Fibroblast of skin of left biceps (primary cell): ENCODE data around the gene BICC1.

Experiments
- DNase-seq, 2 experiments: peaks; one replicate each; pipeline ENCODE4 v3.0.0-alpha.2; 2013; ENCODE audit warnings: low read depth in 2 of 2

Gene BICC1, protein sequence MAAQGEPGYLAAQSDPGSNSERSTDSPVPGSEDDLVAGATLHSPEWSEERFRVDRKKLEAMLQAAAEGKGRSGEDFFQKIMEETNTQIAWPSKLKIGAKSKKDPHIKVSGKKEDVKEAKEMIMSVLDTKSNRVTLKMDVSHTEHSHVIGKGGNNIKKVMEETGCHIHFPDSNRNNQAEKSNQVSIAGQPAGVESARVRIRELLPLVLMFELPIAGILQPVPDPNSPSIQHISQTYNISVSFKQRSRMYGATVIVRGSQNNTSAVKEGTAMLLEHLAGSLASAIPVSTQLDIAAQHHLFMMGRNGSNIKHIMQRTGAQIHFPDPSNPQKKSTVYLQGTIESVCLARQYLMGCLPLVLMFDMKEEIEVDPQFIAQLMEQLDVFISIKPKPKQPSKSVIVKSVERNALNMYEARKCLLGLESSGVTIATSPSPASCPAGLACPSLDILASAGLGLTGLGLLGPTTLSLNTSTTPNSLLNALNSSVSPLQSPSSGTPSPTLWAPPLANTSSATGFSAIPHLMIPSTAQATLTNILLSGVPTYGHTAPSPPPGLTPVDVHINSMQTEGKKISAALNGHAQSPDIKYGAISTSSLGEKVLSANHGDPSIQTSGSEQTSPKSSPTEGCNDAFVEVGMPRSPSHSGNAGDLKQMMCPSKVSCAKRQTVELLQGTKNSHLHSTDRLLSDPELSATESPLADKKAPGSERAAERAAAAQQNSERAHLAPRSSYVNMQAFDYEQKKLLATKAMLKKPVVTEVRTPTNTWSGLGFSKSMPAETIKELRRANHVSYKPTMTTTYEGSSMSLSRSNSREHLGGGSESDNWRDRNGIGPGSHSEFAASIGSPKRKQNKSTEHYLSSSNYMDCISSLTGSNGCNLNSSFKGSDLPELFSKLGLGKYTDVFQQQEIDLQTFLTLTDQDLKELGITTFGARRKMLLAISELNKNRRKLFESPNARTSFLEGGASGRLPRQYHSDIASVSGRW

GRCh38 chr10:58512491-58513187, at the start of gene BICC1:
BICC1 (plus strand) TSS chr10:58512872; CDS start chr10:58513144, 272 bp downstream.
- DNase-seq: peak in 1 of 2 experiments; percentile 40

DNA sequence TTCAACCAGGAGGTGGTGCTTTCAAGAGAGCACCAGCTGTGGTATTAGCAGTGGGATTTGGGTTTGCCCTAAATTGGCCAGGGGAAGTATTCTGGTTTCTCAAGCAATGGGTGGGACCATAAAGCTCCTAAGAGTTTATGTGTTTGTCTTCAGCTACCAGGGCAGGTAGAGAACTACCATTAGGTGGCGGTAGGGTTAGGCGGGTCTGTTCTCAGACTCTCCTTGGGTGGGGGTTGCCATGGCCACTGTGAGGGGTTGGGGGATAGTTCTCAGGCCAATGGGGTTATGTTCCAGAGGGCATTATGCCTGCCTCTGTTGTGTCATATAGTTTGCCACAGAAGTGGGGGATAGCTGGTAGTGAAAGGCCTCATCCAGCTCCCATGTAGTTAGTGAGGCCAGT, 47.7 kb upstream of the BICC1 start:
- no peak for DNase-seq

DNA sequence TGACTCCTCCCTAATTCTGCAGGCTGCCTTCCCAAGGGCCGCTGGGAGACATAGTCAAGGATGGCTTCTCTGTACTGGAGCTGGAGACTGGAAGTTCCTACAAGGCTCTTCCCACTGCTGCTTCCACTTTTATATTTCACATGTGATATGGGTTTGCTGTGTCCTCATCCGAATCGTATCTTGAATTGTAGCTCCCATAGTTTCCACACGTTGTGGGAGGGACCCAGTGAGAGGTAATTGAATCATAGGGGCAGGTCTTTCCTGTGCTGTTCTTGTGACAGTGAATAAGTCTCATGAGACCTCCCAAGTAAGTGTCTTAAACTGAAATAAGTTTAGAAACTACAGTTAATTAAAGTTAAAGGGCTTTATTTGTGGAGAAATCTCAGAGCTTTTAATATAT, 47.0 kb upstream of the BICC1 start:
- no peak for DNase-seq

DNA sequence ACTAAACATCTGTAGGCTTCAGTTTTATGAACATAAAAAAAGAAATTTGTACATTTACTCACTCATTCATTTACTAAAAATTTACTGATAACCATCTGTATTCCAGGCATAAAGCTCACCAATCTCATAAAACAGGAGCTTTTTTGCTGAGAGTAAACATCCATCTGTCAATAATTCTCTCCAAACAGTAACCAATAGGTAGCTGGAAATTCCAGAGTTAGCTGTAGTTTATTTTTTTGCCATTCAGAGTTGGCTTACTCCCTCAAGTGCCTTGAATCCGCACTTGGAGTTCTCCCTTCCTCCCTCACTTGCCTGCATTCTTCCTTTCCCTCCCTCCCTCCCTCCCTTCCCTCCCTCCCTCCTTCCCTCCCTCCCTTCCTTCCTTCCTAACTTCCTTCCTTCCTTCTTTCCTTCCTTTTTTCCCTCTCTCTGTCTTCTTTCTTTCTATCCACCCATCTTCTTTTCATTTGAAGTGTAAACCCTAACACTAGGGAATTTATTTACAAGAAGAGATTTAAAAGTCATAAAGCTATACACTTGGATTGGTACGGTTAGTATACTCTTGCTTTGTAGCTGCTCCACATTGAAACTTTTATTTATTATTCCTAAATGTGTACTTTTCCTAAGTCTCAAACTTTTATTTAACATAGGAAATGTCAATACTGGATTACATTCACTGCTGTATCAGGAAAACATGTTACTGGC, 44.6 kb upstream of the BICC1 start:
- no peak for DNase-seq

GRCh38 chr10:58473976-58474375, 38.7 kb upstream of the BICC1 start:
- DNase-seq: no peak

GRCh38 chr10:58475322-58476277, 37.1 kb upstream of the BICC1 start:
- DNase-seq: peak; percentile 75 to 81

- peak; percentile 57 to 60 for DNase-seq
Measured at GRCh38 chr10:58477122-58477521, 35.5 kb upstream of the BICC1 start.

- DNase-seq: no peak
Measured at GRCh38 chr10:58477902-58478301, 34.8 kb upstream of the BICC1 start.

DNA sequence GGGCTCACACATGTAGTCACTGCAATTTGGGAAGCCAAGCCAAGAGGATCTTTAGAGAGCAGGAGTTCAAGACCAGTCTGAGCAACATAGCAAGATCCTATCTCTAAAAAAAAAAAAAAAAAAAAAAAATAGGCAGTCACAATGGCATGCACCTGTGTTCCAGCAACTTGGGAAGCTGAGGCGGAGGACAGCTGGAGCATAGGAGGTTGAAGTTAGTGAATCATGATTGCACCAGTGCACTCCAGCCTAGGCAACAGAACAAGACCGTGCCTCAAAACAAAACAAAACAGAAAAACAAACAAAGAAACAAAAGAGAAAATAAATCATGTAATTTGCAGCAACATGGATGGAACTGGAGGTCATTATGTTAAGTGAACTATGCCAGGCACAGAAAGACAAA, 33.6 kb upstream of the BICC1 start:
- DNase-seq: no peak

- no peak for DNase-seq
Measured at GRCh38 chr10:58480321-58480720, 32.4 kb upstream of the BICC1 start.

DNA sequence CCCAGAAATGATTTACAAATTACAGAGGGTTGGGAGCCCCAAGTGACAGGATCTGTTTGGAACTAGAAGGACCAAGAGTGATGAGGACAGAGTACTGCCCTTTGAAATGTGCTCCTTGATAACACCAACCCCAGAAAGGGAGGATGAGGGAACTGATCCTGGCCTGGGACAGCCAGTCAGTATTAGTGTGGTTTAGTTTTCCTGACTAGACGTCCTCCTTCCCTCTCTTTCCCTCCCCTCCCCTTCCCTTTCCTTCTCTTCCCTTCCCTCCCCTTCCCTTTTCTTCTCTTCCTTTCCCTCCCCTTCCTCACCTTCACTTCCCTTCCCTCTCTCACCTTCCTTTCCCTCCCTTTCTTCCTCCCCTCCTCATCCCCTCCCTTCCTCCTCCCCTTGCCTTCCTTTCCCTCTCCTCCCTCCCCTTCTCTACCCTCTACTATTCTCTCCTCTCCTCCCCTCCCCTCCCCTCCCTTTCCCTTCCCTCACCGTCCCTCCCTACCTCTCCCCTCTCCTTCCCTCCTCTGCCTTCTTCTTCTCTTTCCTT, 31.0 kb upstream of the BICC1 start:
- no peak for DNase-seq

- no peak for DNase-seq
Measured at GRCh38 chr10:58486821-58487220, 25.9 kb upstream of the BICC1 start.

DNA sequence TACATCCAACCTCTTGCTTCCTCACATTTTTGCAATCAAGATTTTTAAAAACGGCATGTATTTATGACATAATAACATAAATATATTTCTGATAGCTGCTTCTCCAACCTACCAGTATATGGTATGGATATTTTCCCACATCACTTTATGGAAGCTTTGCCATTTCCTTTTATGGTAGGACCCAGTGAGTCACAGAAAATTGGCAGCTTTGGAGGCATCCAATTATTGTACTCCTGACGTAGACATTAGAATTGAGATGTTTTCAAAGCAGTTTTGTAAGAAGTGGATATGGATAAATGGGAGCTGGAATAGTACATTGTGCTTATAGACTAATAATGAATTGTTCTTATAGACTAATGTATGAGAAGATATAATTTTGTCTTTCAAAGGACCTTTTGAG, 23.8 kb upstream of the BICC1 start:
- DNase-seq: no peak

- no peak for DNase-seq
Measured at GRCh38 chr10:58502956-58503355, 9.7 kb upstream of the BICC1 start.

DNA sequence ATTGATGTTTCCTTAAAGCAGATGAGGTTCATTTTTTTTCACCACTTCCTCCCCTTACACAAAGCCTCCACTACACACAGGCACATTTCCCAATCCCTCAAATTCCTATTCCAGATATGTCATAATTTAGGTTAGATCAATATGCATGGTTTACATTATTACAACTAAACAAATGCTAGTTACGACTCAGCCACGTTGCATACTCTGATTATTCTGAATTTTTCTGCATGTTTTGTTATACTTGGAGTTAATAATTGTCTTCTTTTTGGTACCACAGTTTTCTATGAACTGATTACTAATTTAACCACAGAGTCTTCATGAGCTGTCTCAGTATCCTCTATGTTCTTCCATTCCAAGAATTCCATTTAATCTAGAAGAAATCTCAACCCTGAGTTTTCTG, 4.4 kb upstream of the BICC1 start:
- peak; percentile 89 to 92 for DNase-seq

DNA sequence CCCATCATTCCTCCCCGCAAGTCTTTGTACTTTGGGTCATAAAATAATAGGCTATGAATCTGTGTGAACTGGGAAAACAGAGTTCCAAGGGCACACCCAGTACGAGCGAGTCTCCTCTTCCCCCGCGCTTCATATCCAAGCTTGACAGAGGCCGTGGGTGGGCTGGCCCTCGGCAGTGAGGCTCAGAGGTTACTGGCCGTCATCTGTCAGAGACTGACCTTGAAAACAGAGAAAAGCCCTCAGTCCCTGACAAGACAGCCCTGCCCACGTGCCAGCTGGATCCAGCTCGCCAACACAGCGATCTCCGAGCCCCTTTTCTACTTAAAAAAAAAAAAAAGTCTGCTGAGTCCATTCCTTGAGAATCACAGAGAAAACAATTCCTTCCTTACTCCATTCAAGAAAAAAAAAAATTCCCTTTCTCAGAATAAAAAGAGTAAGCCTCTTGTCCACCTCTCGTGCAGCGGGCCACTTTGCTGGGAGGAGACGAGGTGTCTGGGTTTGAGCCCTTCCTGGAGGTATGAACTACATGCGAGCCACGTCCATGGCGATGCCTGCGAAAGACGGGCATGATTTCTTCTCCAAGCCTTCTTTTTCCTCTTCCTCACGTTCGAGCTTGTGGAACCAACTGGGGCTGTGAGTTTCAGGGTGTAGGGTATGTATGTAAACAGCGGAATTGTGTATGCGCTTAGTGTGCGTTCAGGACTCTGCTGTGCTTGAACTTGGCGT, 744 bp upstream of the BICC1 start:
- DNase-seq: no peak

GRCh38 chr10:58513188-58514110, 777 bp downstream of the BICC1 start:
- peak in 1 of 2 experiments; percentile 50 for DNase-seq

GRCh38 chr10:58514111-58514770, 1.6 kb downstream of the BICC1 start:
- no peak for DNase-seq
